ENCODE measurements around the gene SDHB.

The SDHB gene

DNA sequence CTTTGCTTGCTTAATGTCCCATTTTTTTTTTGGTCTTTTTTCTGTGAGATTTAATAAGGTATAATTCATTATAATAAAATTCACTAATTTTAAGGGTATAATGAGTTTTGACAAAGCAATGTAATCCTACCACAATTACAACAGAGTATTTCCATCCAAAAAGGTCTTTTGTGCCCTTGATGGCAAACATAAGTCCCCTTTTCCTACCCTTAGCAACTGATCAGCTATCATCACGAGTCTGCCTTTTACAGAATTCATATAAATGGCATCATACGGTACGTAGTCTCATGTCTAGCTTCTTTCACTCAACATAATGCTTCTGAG lies 7.5 kb downstream of the SDHB start:
- DNase-seq (ENCODE audit: extremely low read depth in 1 of 2, low read depth in 1 of 2), result no peak

DNA sequence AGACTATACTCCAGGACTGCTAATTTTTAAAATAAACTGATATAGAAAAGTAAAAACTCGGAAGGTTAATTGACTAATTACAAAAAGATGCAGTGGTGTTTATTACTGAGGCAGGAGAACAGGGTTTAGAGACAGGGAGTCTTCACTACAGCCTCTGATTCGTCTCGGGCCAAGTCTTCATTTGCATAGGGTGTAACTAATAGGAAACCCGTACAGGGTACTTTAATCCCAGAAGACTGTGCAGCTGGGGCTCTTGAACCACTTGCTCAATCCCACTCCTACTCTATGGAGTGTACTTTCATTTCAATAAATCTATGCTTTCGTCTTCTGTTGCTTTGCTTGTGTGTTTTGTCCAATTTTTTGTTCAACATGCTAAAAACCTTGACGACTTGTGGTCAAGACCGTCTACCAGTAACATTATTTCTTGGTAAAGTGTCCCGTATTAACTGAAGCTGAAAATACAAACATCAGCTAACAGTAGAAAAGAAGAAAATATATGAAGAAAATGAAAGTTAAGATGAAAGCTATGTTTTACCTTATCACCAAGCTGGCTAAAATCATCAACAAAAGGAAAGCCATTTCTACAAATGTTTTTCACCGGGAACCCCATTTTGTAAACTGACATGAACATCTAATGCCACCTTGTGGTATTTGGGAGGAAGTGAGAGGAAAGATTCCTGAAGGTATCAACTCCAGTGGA lies 8.0 kb downstream of the SDHB start:
- no peak for DNase-seq (ENCODE audit: extremely low read depth in 1 of 2, low read depth in 1 of 2)

DNA sequence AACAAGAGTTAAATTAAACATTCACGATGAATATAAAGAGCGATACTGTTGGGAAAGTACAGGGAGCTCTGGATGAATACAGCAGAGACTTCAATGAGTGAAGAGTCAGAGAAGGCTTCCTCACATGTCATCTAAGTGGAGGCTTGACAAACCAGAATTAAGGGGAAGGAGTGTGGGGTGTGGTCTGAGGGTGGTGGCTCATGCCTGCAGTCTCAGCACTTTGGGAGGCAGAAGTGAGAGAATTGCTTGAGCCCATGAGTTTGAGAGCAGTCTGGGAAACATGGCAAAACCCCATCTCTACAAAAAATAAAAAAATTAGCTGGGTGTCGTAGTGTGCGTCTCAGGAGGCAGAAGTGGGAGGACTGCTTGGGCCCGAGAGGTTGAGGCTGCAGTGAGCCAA lies 8.7 kb downstream of the SDHB start:
- DNase-seq (ENCODE audit: extremely low read depth in 1 of 2, low read depth in 1 of 2), result no peak

DNA sequence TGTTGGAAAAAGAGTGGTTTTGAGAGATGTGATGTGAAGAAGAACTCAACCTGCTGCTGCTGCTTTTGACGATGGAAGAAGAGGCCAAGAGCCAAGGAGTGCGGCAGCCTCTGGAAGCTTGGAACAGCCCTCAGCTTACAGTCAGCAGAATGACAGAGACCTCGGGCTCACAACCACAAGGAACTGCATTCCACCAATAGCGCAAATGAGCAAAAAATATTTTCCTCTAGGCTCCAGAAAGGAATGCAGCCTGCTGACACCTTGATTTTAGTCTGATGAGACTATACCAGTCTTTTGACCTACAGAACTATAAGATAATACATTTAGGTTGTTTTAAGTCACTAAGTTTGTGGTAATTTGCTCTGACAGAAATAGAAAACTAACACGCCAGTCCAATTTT lies 10.2 kb downstream of the SDHB start:
- no peak for DNase-seq (ENCODE audit: extremely low read depth in 1 of 2, low read depth in 1 of 2)

DNA sequence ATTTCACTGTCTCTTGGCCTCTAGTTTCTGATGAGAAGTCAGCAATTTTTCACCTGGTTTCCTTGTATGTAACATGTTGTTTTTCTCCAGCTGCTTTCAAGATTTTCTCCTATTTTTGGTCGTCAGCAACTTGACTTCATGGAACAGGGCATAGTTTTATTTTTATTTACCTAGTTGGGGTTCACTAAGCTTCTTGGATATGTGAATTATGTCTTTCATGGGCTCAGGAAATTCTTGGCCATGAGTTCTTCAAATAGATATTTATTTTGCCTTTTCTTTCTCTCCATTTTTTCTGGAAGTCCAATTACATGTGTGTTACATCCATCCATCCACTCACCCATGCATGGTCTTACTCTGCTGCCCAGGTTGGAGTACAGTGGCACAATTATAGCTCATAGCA lies 13.7 kb downstream of the SDHB start:
- no peak for DNase-seq (ENCODE audit: extremely low read depth in 1 of 2, low read depth in 1 of 2)

DNA sequence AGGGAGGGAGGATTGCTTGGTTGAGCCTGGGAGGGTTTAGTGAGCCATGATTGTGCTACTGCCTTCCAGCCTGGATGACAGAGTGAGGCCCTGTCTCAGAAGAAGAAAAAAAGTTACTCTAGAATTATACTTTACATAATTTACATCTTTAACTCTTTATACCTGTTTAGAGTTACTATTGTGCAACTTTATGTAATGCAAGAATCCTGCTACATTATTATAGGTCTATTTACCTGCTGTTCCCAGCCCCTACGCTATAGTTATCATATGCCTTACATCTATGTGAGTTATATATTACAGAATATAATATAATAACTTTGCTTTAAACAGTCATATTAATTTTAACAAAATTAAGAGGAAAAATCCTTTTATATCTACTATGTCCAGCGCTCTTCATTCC lies 14.3 kb downstream of the SDHB start:
- no peak for DNase-seq (ENCODE audit: extremely low read depth in 1 of 2, low read depth in 1 of 2)

DNA sequence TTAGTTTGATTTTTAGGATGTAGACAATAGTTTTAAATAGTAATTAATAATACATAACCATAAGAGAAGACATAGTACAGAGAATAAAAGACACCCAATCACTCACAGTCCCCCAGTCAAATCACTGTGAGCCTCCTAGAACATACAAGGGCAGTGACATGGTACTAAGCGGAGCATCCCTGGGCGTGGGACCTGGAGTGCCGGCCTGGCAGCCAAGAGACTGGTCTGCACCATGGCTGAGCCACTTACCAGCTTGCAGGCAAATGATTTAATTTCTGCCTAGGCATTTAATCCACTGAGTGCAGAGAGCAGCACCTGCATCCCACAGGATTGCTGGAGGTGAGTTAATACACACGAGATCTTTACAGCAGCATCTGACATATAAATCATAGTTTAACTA lies 20.4 kb downstream of the SDHB start:
- DNase-seq (ENCODE audit: extremely low read depth in 1 of 2, low read depth in 1 of 2), result no peak

DNA sequence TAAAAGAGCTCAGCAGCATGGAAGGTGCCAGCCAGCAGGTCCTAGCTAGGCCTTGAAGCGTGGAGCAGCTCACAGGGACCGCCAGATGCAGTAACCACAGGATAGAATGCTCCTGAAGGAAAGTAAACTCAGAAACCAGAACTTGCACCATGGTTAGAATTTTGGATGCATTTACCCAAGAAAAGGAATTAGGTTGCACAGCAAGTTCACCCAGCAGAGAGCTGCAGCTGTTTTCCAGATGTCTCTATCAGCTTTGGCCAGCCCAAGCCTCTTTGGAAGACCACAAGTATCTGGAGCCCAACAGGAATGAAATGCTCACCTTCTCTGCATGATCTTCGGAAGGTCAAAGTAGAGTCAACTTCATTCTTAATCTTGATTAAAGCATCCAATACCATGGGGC lies 21.1 kb downstream of the SDHB start:
- DNase-seq (ENCODE audit: extremely low read depth in 1 of 2, low read depth in 1 of 2), result no peak

DNA sequence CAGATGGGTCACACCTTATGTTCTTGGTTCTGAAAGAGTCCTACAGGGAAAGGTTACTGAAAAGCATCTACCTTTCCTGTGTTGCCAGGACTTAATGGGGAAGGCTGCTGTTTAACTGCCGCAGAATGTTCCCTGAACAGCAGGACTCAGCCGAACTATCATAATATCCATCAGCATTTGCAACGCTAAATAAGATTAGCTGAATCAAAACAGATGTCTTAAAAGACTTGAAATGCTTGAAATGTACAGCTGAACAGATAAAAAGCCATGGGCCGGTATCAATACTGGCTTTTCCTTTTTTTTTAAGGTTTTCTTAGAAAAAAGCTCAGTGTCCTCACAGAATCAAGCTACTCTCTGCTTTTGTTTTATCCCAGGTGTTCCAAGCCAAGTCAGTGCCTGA lies 22.4 kb downstream of the SDHB start:
- no peak for DNase-seq (ENCODE audit: extremely low read depth in 1 of 2, low read depth in 1 of 2)

DNA sequence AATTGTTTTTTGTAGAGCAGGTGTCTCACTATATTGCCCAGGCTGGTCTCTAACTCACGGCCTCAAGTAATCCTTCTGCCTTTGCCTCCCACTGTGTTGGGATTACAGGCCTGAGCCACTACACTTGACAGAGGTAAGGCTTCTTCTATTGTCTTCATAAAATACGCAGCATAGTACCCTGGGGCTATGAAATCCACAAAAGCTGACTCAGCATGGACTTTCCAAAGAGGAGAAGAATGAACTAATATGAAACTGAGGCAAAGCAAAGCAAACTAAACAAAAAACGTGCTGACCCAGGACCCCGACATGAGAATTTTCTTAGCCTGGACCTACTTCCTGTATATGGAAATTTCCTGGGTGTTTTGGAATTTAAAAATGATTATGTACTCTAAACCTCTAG lies 23.6 kb downstream of the SDHB start:
- DNase-seq (ENCODE audit: extremely low read depth in 1 of 2, low read depth in 1 of 2), result no peak

DNA sequence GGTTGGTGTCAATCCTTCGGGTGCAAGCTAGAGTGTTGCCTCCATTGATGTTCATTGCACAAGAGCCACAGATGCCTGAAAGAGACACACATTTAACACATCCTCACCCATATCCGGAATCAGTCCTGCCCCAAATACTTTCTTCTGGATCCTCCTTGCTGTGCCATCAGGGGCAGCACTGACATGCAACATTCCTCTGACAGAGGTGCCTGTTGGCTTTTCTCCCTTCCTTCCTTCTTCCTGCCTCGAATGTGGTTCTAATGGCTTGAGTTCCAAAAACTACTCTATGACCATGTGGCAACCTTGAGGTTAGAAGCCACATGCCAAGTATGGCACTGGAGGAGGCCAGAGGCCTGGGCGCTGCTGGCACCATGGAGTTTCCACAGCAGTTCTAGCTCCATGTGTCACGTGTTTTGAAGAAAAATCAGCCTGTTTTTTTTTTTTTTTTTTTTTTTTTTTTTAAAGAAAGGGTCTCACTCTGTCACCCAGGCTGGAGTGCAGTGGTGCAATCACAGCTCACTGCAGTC lies 25.1 kb downstream of the SDHB start:
- no peak for DNase-seq (ENCODE audit: extremely low read depth in 1 of 2, low read depth in 1 of 2)

DNA sequence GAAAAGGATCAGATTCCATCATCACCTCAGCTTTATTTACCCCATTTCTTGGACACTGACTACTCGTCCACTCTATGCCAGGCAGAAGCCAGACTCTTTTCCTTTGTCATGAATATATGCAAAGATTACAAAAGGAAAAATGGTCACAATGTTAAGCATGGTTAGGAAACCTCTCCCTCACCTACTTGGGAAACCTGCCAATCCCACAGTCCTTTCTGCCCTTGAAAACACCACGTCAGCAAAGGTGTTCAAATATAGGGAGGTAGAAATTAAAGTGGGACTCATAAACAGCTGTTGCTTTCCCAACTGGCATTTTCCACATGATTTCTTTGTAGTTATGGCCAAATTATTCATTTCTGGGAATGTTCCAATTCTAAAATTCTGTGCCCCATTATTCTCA lies 25.9 kb downstream of the SDHB start:
- no peak for DNase-seq (ENCODE audit: extremely low read depth in 1 of 2, low read depth in 1 of 2)

DNA sequence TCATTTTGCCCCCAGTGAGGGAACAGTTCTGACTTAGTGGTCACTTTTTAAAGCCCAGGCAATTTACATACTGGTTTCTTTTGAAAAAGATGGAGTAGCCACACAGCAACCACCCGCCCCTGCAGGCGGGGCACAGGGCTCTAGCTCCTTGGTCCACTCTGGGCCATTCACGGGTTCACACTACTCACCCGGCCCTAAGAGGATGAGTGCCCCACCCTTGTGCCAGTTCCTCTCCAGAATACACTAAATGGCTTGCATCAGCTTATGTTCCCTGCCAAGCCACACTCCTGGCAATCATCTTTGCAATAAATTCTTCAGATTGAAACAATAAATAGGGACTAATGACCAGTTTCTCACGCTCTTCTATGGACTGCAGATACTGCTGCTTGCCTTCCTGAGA lies 26.4 kb downstream of the SDHB start:
- no peak for DNase-seq (ENCODE audit: extremely low read depth in 1 of 2, low read depth in 1 of 2)

DNA sequence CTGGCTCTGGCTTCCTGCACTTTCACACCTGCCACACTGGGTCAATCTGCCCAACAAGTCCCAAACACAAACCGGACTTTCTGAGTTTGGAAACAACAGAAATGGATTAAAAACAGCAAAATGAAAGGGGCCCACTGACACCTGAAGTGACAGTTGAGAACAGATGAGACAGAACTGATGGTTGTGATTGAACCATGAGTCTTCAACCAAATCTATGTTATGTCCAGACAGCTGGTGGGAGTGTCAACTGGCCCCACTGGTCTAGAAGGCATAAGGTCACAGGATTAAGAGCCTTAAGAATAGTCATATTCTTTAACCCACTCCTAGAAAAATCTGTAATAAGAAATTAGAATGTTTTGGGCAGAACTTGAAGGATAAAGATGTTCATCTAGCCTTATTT lies 29.1 kb downstream of the SDHB start:
- no peak for DNase-seq (ENCODE audit: extremely low read depth in 1 of 2, low read depth in 1 of 2)

DNA sequence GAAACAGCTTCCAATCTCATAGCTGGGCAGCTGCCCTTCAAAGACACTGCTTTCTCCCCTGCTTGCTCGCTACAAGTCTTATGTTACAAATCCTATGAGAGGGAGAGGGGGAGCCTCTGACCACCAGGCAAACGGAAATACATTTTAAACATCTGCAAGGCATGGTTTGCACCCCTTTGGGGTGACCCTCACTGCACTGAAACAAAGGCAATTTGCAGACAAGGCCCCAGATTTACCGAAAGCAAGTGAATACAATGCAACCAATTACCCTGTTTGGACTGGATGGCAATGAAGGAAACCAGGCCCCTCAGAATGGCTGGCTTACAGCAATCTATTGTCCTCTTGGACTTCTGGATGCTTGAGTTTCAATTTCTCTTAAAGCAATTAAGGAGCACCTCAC lies 30.3 kb downstream of the SDHB start:
- no peak for DNase-seq (ENCODE audit: extremely low read depth in 1 of 2, low read depth in 1 of 2)

DNA sequence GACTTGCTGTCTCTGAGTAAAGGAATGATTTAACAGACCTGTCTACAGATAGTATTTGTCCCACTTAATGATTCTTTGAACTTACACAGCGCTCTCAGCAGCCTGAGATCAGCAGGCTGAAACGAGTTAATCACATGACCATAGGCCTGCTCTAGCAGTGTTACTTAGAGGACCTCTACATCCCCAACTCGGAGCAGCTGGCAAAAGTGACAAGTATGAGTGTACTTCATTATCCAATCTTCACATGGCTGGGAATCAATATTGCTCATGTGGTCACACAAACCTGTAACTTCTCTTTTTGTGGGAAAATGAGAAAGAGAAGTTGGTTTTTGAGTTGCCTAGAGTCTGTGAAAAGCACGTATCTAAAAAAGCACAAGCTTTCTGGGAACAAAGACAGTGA lies 30.7 kb downstream of the SDHB start:
- DNase-seq (ENCODE audit: extremely low read depth in 1 of 2, low read depth in 1 of 2), result no peak

DNA sequence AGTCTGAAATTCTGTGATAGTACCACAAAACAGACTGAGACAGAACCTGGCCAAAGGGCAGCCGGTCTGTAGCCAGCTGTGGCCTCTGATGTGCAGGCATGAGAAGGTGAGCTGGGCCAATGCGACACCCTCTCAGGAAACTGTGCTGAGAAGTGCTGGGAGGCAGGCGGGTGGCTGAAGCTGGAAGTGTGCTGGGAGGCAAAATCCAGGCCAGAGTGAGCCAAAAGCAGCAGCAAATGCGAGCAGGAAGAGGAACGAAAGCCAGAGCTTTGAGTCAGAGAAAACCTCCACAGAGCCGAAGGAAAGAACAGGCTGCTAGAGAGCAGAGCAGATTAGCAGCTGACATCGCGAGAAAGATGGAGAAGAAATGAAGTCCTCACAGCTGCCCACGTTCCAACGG lies 31.9 kb downstream of the SDHB start:
- no peak for DNase-seq (ENCODE audit: extremely low read depth in 1 of 2, low read depth in 1 of 2)

DNA sequence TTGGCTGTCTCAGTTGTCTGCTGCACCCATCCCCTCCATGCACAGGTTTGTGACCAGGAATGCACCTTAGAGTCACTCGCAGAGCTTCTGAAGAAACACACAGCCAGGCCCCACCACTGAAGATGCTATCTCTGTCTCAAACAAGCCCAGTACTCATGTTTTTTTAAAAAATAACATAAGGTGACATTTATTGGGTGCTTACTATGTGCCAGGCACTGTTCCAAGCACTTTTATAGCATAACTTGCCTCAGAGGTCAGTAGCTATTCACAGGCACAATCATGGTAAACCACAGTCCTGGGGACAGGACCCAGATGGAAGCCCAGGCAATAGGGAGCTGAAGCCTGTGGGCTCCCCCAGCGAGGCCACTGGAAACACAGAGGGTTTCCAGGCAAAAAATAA lies 33.3 kb downstream of the SDHB start:
- no peak for DNase-seq (ENCODE audit: extremely low read depth in 1 of 2, low read depth in 1 of 2)

DNA sequence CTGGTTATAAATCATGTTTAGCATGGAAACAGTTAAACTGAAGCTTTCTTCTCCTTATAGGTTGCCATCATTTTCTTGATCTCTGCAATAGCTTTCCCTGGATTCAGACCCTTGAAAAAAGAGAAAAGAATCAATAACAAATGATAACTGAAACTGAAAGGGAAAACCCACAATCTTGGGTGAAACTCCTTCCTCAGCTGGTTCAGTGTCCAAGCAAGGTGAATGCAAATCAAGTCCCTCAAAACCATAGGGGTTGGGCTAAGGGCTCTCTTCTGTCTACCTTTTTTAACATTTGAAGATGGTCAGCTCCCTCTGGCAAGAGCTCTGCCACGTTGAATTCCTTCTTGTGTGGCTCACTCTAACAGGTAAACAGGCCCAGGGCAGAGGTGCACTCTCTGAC lies 35.0 kb downstream of the SDHB start:
- DNase-seq (ENCODE audit: extremely low read depth in 1 of 2, low read depth in 1 of 2), result no peak

DNA sequence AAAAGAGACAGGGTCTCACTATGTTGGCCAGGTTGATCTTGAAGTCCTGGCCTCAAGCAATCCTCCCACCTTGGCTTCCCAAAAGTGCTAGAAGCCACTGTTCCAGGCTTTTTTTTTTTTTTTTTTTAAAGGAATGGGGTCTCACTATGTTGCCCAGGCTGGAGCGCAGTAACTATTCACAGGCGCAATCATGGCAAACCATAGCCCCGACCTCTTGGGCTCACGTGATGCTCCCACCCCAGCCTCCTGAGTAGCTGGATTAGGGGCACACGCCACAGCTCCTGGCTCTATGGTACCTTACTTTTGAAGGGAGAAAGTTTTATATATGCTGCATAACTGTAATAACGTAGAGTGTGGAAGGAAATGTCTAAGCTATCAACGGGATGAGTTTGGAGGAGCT lies 36.4 kb downstream of the SDHB start:
- no peak for DNase-seq (ENCODE audit: extremely low read depth in 1 of 2, low read depth in 1 of 2)

DNA sequence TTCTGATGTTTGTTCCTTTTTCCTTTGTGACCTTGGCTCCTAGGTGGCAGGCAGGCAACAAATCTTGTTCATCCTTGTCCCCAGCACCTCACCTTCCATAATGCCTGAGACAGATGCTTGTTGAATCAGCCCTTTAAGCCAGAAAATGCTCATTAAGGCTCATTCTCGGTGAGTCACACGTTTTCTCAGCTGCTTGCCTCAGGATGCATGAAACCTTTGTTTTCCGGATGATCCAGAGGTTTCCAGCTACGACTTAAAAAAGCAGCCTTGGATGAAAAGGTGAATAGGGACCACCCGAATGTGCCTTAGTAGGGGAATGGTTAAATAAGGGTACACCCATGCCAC lies 37.5 kb downstream of the SDHB start:
- DNase-seq (ENCODE audit: extremely low read depth in 1 of 2, low read depth in 1 of 2), result no peak

DNA sequence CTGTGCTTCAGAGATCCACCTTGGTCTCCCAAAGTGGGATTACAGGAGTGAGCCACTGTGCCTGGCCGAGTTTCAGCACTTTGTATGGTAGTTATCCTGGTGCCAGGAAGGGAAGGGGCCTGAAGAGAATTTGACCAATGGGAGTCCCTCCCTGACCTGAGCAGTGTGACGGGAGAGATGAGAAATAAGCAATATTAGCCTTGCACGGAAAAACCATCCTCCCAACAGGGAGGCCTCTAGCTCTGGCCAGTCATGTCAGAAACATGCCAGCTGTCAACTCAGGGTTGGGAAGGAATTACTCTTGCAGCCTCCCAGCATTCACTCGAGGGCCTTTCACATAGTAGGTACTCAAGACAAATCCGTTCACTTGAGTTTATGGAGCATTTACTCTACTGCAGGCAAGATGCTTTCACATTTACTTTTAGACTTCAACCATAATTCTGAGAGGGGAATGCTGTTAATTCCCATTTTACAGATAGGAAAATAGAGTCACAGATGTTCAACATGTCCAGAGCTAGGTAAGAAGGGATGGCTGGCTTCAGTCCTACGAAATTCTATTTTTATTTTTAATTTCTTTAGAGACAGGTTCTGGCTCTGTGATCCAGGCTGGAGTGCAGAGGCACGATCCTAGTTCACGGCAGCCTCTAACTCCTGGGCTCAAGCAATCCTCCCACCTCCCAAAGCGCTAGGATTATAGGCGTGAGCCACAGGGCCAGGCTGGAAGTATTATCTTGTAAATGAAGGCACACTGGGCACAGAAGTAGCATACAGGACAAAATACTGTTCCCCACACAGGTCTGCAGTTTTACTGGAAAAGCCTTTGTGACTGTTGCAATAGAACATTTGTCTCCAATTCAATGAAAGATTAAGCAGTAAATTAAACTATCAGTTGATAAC lies 38.9 kb downstream of the SDHB start:
- no peak for DNase-seq (ENCODE audit: extremely low read depth in 1 of 2, low read depth in 1 of 2)
